Testis (tissue), 2 donors: ENCODE results near the gene GRID1.

Experiments used
- POLR2A ChIP-seq: fragments of 450-650 bp; IDR thresholded peaks from one replicate; pipeline ENCODE4 v1.6.1; 2017; ENCODE audit warnings: antibody characterized with exemption, mild to moderate bottlenecking, moderate library complexity
- TF ChIP-seq, protein P1 (sequence below), 3 experiments: fragments of 450-650 bp in 2 of 3; fragments of 200-600 bp in 1 of 3; sonication (generic) in 1 of 3; IDR thresholded peaks; one replicate each; pipeline ENCODE4 v1.5.1; 2016 to 2019; ENCODE audit warnings: antibody characterized with exemption in 3 of 3, mild to moderate bottlenecking in 2 of 3, moderate library complexity in 1 of 3

DNA sequence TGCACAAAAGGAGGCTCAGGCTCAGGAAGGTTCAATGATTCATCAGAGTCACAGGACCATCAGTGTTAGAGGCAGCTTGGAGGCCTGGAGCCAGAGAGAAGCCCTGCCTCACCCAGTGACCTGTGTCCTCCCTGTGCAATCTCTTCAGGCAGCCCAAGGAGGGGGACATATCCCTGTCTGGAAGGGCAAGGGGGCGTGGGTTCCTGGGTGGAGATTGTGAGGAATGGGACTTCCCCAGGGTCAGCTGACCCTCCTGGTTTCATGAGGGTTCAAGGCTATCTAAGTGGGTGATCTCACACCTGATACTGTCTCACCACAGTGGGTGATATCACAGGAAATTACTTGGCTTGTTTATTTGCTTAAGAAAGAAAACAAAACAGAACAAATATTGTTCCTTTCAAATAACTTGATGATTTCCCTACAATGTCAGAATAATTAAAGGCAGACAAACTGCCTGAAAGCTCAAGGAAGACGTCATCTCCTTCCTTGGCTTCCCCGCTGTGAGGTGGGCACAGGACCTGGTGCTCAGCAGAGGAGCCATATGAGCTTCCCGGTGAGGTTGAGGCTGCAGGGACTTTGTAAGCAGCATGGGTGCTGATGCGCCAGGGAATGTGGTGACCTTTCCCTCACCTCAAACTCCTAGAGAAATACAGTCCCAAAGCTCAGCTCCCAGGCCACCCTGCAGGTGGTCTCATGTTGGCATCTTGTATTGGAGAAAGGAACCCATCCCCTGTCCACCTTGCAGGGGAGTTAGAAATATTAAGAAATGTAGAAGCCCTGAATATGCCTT, 763.2 kb downstream of the GRID1 start:
- no peak for TF ChIP-seq POLR2A
- TF ChIP-seq, protein P1, sequence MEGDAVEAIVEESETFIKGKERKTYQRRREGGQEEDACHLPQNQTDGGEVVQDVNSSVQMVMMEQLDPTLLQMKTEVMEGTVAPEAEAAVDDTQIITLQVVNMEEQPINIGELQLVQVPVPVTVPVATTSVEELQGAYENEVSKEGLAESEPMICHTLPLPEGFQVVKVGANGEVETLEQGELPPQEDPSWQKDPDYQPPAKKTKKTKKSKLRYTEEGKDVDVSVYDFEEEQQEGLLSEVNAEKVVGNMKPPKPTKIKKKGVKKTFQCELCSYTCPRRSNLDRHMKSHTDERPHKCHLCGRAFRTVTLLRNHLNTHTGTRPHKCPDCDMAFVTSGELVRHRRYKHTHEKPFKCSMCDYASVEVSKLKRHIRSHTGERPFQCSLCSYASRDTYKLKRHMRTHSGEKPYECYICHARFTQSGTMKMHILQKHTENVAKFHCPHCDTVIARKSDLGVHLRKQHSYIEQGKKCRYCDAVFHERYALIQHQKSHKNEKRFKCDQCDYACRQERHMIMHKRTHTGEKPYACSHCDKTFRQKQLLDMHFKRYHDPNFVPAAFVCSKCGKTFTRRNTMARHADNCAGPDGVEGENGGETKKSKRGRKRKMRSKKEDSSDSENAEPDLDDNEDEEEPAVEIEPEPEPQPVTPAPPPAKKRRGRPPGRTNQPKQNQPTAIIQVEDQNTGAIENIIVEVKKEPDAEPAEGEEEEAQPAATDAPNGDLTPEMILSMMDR (IDR thresholded peaks at IDR 0.05) = no peak
